Adipose tissue (tissue), 3 donors: ENCODE data around the gene MXI1. TPM values are rescaled to one million over a fixed set of nuclear protein-coding genes. Genes with fewer than 3 reads are reported as not detected.
"Not testable (repeated sequence)": the region's sequence is repeated elsewhere in the genome, so short reads cannot be mapped to it uniquely, and the experiment has no call there.

Experiments
- H3K27ac ChIP-seq: one replicate; pipeline ENCODE4 v1.5.1; 2013; ENCODE audit warnings: low read depth, low read length
- WGBS, 3 donors: extraction: QIAGEN DNeasy Blood & Tissue Kit; methylation state at CpG; one replicate each; pipeline ENCODE4 v1.1.7; 2013; 5-methylcytosine and 5-hydroxymethylcytosine counted together
- polyA plus RNA-seq, 3 donors: library from polyadenylated mRNA; stranded (reverse); fragments of 200-250 nt; gene quantifications; one replicate each; pipeline ENCODE4 v1.2.3, GENCODE V29; 2013
- donor health status: healthy with polysubstance abuse.
- donor health status: Bipolar disorder and iron deficiency.
- donor health status: healthy.

Gene MXI1
- polyA plus RNA-seq, 3 donors: 16.6 to 28.8 (median 24.2) TPM

- 35 to 71% (median 44%) methylated on average over 19 of the region's 19 CpGs for WGBS, 3 donors
- H3K27ac ChIP-seq: no peak overlapping the region
Measured at GRCh38 chr10:110176141-110177030, 31.0 kb upstream of the MXI1 start.

GRCh38 chr10:110179220-110179619 is 28.2 kb upstream of the MXI1 start:
- no peak overlapping the region for H3K27ac ChIP-seq
- 83 to 91% (median 91%) methylated on average over 7 of the region's 7 CpGs for WGBS, 3 donors

- no peak overlapping the region for H3K27ac ChIP-seq
- WGBS, 3 donors: 84 to 93% (median 90%) methylated on average over 10 of the region's 10 CpGs
Measured at GRCh38 chr10:110181451-110181850, 26.0 kb upstream of the MXI1 start.

DNA sequence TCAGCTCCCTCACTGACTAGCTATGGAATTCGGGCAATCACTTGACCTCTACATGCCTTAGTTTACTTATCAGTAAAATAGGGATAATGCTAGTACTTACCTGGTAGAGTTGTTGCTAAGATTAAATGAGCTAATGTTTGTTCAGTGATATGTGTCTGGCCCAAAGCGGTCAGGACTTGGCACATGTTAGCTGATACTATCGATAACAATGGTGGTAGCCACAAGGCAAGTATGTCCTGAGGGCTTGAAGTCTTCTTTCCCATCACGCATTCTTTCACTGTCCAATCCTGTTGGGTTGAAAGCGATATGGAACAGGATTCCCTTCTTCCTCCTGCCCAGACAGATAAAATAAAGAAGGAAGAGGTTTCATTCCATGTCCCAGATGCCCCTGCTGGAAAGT is 25.5 kb upstream of the MXI1 start:
- 68 to 95% (median 95%) methylated on average over 5 of the region's 5 CpGs for WGBS, 3 donors

GRCh38 chr10:110184398-110184797 is 23.0 kb upstream of the MXI1 start:
- 55 to 72% (median 62%) methylated on average over 6 of the region's 6 CpGs for WGBS, 3 donors
- H3K27ac ChIP-seq: no peak overlapping the region

More for the DNA sequence above, 25.5 kb upstream of the MXI1 start:
- H3K27ac ChIP-seq: no peak overlapping the region

DNA sequence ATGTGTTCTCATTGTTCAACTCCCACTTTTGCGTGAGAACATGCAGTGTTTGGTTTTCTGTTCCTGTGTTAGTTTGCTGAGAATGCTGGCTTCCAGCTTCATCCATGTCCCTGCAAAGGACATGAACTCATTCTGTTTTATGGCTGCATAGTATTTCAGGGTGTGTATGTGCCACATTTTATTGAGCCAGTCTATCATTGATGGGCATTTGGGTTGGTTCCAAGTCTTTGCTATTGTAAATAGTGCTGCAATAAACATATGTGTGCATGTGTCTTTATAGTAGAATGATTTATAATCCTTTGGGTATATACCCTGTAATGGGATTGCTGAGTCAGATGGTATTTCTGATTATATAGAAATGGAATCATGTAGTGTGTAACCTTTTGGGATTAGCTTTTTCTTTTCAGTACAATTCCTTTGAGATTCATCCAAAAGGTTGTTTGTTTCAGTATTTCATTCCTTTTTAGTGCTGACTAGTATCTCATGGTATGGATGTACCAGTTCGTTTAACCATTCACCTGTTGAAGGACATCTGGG is 21.7 kb upstream of the MXI1 start:
- H3K27ac ChIP-seq: not testable (repeated sequence)
- WGBS, 3 donors: 58 to 96% (median 87%) methylated on average over 2 of the region's 2 CpGs

DNA sequence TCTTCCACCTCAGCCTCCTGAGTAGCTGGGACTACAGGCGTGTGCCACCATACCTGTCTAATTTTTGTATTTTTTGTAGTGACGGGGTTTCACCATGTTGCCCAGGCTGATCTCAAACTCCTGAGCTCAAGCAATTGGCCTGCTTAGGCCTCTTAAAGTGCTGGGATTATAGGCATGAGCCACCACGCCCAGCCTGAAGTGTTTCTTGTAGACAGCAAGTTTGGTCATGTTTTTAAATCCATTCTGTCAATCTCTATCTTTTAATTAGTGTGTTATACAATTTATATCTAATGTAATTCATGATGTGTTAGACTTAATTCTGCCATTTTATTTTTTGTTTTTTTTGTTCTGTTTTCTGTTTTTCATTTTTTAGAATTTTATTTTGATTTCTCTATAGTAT is 17.2 kb upstream of the MXI1 start:
- 77 to 95% (median 83%) methylated on average over 3 of the region's 3 CpGs for WGBS, 3 donors
- H3K27ac ChIP-seq: no peak overlapping the region

GRCh38 chr10:110192552-110192951 is 14.9 kb upstream of the MXI1 start:
- WGBS, 3 donors: 66 to 76% (median 72%) methylated on average over 4 of the region's 4 CpGs
- H3K27ac ChIP-seq: no peak overlapping the region

GRCh38 chr10:110200503-110200902 is 6.9 kb upstream of the MXI1 start:
- WGBS, 3 donors: 50 to 85% (median 59%) methylated on average over 3 of the region's 3 CpGs
- H3K27ac ChIP-seq: no peak overlapping the region

- not testable (repeated sequence) for H3K27ac ChIP-seq
- 81 to 95% (median 93%) methylated on average over 8 of the region's 8 CpGs for WGBS, 3 donors
Measured at GRCh38 chr10:110201046-110201445, 6.4 kb upstream of the MXI1 start.

GRCh38 chr10:110203500-110204455 is 3.6 kb upstream of the MXI1 start:
- H3K27ac ChIP-seq: no peak overlapping the region
- WGBS, 3 donors: 88 to 91% (median 90%) methylated on average over 8 of the region's 8 CpGs

- 73 to 85% (median 83%) methylated on average over 12 of the region's 12 CpGs for WGBS, 3 donors
- H3K27ac ChIP-seq: no peak overlapping the region
Measured at GRCh38 chr10:110205051-110205675, 2.2 kb upstream of the MXI1 start.

DNA sequence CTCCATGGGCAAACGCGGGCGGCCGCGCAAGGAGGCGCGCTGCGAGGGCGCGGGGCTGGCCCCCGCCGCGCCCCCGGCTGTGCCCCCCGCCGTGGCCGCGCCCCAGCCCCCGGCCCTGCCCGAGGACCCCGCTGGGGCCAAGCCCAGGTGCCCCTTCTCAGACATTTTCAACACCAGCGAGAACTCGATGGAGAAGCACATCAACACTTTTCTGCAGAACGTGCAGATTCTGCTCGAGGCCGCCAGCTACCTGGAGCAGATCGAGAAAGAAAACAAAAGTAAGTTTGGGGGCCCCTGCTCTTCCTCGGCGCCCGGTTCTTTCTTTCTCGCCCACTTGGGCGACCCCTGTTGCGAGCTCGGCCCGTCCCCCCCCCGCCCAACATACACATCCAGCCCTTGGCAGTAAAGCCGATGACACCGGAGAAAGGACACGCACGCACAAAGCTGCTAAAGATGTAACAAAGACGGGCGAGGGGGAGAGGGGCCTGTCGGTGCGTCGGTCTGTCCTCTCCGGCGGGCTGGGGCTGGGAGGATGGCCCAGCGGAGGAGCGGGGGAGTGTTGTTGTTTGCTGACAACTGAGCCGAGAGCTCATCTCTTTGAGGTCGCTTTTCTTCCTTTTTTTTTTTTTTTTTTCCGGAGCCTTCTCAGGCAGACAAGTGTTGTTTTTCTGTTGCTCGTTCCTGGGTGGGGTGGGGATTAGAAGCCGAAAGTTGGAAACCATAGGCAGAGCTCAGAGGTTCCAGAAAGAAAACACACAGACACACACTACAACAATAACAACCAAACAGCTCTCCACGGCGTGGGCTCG is 604 bp downstream of the MXI1 start:
- WGBS, 3 donors: 0 to 1% (median 1%) methylated on average over 41 to 57 of the region's 57 CpGs
- H3K27ac ChIP-seq: peak overlapping the region; percentile 28

DNA sequence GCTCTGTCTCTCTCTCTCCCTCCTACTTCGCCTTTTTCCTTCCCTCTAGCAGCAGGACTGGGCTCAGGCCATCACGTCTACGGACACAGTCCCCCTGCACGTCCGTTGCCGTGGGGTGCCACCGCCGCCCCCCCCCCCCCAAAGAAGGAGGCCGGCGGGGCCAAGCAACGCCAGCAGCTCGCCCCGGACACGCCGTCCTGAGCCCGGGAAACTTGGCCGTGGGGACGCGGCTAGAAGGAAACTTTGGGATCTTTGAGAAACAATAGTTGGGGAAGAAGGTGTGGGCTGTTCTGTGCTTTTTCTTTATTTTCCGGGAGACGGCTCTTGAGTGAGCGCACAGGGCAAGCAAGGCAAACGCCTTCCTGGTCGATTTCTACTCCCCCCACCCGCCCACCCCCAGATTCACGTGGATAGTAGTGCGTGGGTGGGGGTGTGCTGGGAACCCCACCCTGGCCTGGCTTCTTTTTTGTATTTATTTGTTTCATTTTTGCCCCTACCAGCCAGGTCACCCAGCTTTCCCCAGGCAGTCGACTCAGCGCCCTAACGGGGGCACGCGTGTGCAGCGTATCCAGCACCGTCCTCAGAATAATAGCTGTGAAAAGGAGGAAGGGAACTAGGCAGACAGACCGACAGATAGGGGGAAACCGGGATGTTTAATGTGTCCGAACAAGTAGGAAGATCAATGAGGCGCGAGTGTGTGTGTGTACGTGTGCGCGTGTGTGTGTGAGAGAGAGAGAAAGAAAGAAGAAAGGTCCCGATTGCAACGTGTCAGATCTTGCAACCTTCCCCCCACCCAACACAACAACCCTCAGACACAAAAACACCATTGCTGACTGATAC is 1.4 kb downstream of the MXI1 start:
- 0% methylated on average over 44 of the region's 44 CpGs for WGBS, 3 donors
- H3K27ac ChIP-seq: peak overlapping the region; percentile 28

GRCh38 chr10:110209454-110209925 is 2.1 kb downstream of the MXI1 start:
- H3K27ac ChIP-seq: no peak overlapping the region
- WGBS, 3 donors: 0 to 1% (median 0%) methylated on average over 24 of the region's 24 CpGs

DNA sequence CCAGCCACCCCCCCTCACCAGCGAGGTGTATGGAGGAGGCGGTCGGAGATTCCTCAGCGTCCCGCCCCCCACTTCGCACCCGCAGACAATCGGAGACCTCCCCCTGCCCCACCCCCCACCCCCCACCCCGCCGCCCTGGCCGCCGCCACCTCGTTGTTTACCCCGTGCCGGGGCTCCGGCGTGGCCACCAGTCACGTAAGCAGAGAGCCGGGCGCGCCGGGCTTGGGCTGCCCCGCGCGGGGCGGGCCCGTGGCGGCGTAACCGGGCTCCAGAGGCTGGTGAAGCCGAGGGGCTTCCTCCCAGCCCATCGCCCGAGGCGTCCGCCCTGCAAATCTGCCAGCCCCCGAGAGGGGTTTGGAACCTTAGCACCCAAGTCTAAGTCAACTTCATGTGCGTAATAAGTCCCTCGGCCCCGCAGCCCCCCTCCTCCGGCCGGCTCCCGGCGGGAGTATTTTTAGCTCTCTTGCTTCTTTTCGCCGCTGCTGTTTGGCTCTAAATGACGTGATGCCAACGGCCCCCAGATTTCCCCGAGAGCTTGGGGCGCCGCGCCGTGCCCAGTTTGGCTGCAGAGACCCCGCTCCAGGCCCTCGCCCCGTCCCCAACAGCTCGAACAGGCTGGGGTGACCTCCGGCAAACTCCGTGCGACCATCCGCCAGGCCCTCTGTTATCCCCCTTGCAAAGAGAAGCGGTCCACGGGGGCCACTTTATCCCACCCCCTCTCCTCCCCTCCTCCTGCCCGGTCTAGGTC is 2.7 kb downstream of the MXI1 start:
- no peak overlapping the region for H3K27ac ChIP-seq
- WGBS, 3 donors: 0% methylated on average over 52 to 63 of the region's 63 CpGs
